Activated CD8-positive, alpha-beta T cell treated with anti-CD3 and anti-CD28 coated beads for 36 hours (primary cell): ENCODE measurements around the gene EPYC. TPM values are rescaled to one million over a fixed set of nuclear protein-coding genes. Genes with fewer than 3 reads are reported as not detected.

ENCODE experiments used
- ATAC-seq: fragments of 200-7000 bp; cut with Tn5 transposase; one replicate; pipeline ENCODE4 v1.10.0; 2021; ENCODE audit warnings: mild to moderate bottlenecking, moderate library complexity
- CTCF ChIA-PET: fragments of 350-600 bp; sonication (Branson Sonifier 250); formaldehyde crosslinking; loops from one replicate; lab custom pipeline; 2021; ENCODE audit warnings: antibody characterized with exemption; lab: Charles Lee
- POLR2A ChIA-PET: fragments of 350-600 bp; sonication (Branson Sonifier 250); formaldehyde crosslinking; loops from one replicate; lab custom pipeline; 2021; ENCODE audit warnings: antibody characterized with exemption; lab: Charles Lee
- DNase-seq: peaks from one replicate; pipeline ENCODE4 v3.0.0-alpha.2; 2020
- H3K27ac Mint-ChIP-seq: one replicate; pipeline ENCODE4 v1.8.0; 2021; ENCODE audit warnings: mild to moderate bottlenecking, mixed read lengths
- H3K27me3 Mint-ChIP-seq: one replicate; pipeline ENCODE4 v1.8.0; 2021; ENCODE audit warnings: mixed read lengths
- H3K36me3 Mint-ChIP-seq: one replicate; pipeline ENCODE4 v1.8.0; 2021; ENCODE audit warnings: low read depth, mixed read lengths
- H3K4me1 Mint-ChIP-seq: one replicate; pipeline ENCODE4 v1.8.0; 2021; ENCODE audit warnings: low read depth, mixed read lengths
- H3K4me3 Mint-ChIP-seq: one replicate; pipeline ENCODE4 v1.8.0; 2021; ENCODE audit warnings: mild to moderate bottlenecking, moderate library complexity, mixed read lengths
- H3K9me3 Mint-ChIP-seq: one replicate; pipeline ENCODE4 v1.8.0; 2021; ENCODE audit warnings: mixed read lengths
- CTCF ChIP-seq: fragments of 200-600 bp; IDR thresholded peaks from one replicate; pipeline ENCODE4 v1.8.0; 2022; ENCODE audit warnings: antibody characterized with exemption, mild to moderate bottlenecking
- intact Hi-C: fragments of 100-400 bp; cut with micrococcal nuclease; formaldehyde crosslinking; loops from one replicate; pipeline ENCODE4 v1.10.0; 2022
- total RNA-seq, 2 experiments: library from RNA; stranded (reverse); gene quantifications; one replicate each; pipeline ENCODE4 v1.2.3, GENCODE V29; 2021

Gene EPYC
- total RNA-seq, 2 experiments from 2014 or later, result not detected

DNA sequence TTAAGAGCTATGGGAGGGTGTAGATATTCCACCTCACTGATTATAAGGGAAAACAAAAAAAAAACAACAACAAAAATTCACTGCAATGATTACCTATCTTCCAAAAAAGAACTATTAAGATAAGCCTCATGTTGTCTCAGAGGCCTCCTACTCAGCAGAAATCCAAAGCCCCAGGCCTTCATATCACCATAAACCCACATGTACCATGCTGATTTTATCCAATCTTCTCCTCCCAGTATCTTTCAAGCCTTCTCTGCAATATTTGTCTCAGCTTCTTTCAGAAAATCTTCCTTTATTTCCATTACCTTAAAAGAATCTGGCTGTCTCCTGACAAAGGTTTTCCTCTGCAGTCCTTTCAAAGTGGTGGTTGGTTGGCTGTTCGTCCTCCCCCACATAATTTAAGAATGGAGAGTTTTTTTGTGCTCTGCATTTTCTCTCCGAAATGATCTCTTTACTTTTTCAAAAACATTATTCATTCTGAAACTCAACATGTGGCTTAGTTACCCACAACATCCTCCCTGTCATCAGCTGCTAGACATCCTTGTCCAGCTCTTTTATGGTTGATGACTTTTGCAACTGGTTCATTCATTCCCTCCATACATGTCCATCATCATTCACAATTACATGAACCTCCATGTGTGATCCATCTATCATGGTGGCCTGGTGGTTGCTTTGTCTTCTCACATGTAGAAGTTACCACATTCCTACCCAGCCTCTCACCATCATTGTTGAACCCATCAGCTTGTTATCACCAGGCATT, 2.9 kb upstream of the EPYC start:
- H3K27me3 Mint-ChIP-seq, result peaks cover 6% of the 10 kb centered on the region
- POLR2A ChIA-PET, result interaction anchor here (0.8 kb wide), 1 partner anchor 14 kb away, joined by 3 read pairs; no protein-coding TSS in a partner anchor
- H3K36me3 Mint-ChIP-seq, result no peaks in the 10 kb centered on the region
- peaks cover 14% of the 10 kb centered on the region for H3K4me1 Mint-ChIP-seq
- TF ChIP-seq CTCF, result no peak
- DNase-seq, result peak; percentile 3
- CTCF ChIA-PET, result interaction anchor here (1.1 to 1.5 kb wide), 2 partner anchors 9 to 319 kb away, joined by 3 read pairs; no protein-coding TSS in a partner anchor
- peak; percentile 76 for ATAC-seq
- no peaks in the 10 kb centered on the region for H3K9me3 Mint-ChIP-seq
- intact Hi-C loops, result no loop called here
- peak overlapping the region; percentile 39 for H3K27ac Mint-ChIP-seq
- no peak overlapping the region for H3K4me3 Mint-ChIP-seq

DNA sequence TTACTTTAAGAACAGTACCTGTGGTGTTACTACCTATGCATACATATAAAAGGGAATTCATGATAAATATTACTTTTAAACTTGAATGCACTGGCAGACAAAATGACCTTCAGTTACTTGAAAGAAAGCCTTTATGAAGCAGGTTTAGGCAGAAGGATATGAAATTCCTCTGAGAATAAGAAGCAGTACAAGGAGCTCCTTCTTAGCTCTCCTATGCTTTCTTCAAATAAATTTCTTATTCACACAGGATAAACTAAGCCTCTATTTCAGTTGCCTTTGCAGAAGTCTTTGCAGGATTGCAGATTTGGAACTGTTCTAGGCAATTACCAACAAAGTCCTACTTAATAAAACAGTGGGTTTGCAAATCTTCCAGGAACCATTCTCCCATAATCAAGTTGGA, 1.0 kb downstream of the EPYC start:
- no peaks in the 10 kb centered on the region for H3K9me3 Mint-ChIP-seq
- peaks cover 11% of the 10 kb centered on the region for H3K4me1 Mint-ChIP-seq
- ChIA-PET POLR2A (no interaction called here), CTCF (no interaction called here)
- H3K4me3 Mint-ChIP-seq, result no peak overlapping the region
- intact Hi-C loops, result no loop called here
- no peak overlapping the region for H3K27ac Mint-ChIP-seq
- no peak for DNase-seq
- TF ChIP-seq CTCF, result no peak
- H3K27me3 Mint-ChIP-seq, result no peaks in the 10 kb centered on the region
- no peak for ATAC-seq
- H3K36me3 Mint-ChIP-seq, result no peaks in the 10 kb centered on the region

DNA sequence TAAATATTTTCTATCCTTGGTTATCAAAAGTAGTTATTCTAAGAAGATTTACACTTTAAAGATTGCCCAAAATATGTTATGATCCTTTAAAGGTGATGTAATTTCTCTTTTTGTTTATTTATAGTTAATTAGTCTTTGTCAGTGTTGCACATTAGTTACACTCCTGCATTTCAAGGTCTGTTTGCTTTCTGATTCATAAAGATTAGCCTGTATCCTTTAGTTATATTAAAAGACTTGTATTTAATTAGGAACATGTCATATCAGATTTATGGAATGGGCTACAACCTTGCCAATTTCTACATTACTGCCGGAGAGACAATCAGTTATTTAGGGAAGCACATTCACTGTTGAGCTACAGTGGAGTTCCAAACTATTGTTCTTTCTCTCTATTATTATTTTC, 3.5 kb downstream of the EPYC start:
- intact Hi-C loops, result no loop called here
- Mint-ChIP-seq H3K4me1 (no peaks in the 10 kb centered on the region), H3K9me3 (no peaks in the 10 kb centered on the region), H3K27ac (no peak overlapping the region), H3K4me3 (no peak overlapping the region), H3K27me3 (no peaks in the 10 kb centered on the region), H3K36me3 (no peaks in the 10 kb centered on the region)
- no peak for TF ChIP-seq CTCF
- ATAC-seq (no peak), DNase-seq (no peak)
- ChIA-PET CTCF (no interaction called here), POLR2A (no interaction called here)

DNA sequence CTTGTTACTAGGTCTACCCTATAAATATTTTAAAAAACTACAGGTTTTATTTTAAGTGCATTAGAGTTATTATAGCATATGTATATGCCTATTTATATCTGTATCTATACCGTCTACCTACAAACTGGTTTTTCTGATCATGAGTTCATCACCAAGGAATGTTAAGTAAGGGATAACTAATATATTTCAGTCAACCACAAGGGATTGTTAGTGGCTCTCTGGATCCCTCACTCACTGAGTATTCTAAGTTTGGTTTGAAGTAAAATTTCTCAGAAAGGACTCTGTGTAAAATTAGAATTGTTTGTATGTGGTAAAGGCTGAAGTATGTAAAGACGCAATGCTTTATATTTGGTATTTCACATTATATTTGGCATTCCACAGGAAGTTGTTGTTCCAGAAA, 4.8 kb downstream of the EPYC start:
- CTCF ChIA-PET, result no interaction called here
- intact Hi-C loops, result no loop called here
- no peak for DNase-seq
- no peaks in the 10 kb centered on the region for H3K36me3 Mint-ChIP-seq
- no peak for TF ChIP-seq CTCF
- H3K27me3 Mint-ChIP-seq, result no peaks in the 10 kb centered on the region
- H3K27ac Mint-ChIP-seq, result no peak overlapping the region
- POLR2A ChIA-PET, result no interaction called here
- no peaks in the 10 kb centered on the region for H3K4me1 Mint-ChIP-seq
- no peak for ATAC-seq
- no peaks in the 10 kb centered on the region for H3K9me3 Mint-ChIP-seq
- H3K4me3 Mint-ChIP-seq, result no peak overlapping the region

DNA sequence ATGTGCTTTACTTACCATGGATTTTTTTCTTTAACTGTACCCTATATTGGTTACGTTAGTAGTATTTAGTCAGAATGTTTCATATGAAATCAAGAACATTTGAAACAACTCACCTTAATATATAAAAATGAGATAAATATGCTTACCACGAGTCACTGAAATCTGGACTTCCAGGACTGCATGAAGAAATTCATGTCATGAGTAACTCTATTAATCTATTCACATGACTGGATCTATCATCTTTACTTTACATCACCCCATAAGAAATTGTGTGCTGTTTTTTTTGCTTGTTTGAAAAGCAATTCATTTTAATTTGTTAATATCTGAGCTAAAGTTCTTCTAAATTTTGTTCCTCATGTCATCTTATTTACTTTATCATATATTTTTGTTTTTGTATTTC, 5.2 kb downstream of the EPYC start:
- ChIA-PET CTCF (no interaction called here), POLR2A (no interaction called here)
- Mint-ChIP-seq H3K27ac (no peak overlapping the region), H3K27me3 (no peaks in the 10 kb centered on the region), H3K36me3 (no peaks in the 10 kb centered on the region), H3K4me1 (no peaks in the 10 kb centered on the region), H3K9me3 (no peaks in the 10 kb centered on the region), H3K4me3 (no peak overlapping the region)
- ATAC-seq (no peak), DNase-seq (no peak)
- intact Hi-C loops, result no loop called here
- no peak for TF ChIP-seq CTCF
